ENCODE results near the gene NBPF1.
A peak's percentile ranks its signal among the peaks of the same experiment; 100 is the strongest.
"Not testable (repeated sequence)": the region's sequence is repeated elsewhere in the genome, so short reads cannot be mapped to it uniquely, and the experiment has no call there.

NBPF1 gene

DNA sequence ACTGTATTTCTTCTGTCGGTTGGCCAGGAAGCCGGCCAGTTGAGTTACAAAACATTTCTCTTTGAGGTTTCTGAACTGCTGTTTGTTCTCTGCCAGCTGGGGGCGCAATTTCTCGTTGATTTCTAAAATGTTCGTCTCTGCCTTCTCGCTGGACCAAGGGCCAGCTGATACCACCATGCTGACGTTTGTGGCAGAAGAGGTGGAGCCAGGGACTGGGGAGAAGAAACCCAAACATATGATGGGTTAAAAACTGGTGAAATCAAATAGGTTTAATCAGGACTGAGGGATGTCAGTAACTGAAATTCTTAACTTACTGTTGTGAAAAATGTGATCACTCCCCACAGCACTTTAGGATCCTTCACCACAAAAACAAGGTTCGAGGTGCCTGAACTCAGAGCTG, 21.5 kb downstream of the NBPF1 start:
- TF ChIP-seq, protein P1, sequence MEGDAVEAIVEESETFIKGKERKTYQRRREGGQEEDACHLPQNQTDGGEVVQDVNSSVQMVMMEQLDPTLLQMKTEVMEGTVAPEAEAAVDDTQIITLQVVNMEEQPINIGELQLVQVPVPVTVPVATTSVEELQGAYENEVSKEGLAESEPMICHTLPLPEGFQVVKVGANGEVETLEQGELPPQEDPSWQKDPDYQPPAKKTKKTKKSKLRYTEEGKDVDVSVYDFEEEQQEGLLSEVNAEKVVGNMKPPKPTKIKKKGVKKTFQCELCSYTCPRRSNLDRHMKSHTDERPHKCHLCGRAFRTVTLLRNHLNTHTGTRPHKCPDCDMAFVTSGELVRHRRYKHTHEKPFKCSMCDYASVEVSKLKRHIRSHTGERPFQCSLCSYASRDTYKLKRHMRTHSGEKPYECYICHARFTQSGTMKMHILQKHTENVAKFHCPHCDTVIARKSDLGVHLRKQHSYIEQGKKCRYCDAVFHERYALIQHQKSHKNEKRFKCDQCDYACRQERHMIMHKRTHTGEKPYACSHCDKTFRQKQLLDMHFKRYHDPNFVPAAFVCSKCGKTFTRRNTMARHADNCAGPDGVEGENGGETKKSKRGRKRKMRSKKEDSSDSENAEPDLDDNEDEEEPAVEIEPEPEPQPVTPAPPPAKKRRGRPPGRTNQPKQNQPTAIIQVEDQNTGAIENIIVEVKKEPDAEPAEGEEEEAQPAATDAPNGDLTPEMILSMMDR (IDR thresholded peaks at IDR 0.05; ENCODE audit: low read depth, low read length, missing control alignments) = peak; percentile 1
- H3K4me3 ChIP-seq (ENCODE audit: low read depth, low read length); DNase-seq (ENCODE audit: low read depth); in situ Hi-C loops (cut with HindIII; ENCODE audit: low sequenced_read_pairs): not testable (repeated sequence)

DNA sequence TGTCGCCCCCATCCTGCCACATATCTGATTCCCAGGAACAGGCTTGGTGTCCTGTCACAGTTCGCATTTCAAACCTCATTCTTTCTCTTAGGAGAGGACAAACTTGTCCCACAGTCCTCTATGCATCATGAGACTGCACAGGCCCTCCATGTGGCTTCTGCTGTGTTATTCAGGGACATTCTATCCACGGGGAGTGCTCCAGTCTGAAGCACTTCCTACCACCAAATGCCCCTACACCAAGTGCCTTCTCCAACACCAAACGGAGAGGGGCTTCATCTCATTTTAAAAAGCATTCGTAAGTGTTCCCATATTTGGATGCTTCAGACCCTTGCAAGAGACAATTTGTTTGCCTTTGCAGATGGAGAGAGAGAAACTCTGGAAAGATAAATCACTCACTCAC, 25.3 kb downstream of the NBPF1 start:
- H3K4me3 ChIP-seq (ENCODE audit: low read depth, low read length); DNase-seq (ENCODE audit: low read depth); in situ Hi-C loops (cut with HindIII; ENCODE audit: low sequenced_read_pairs): not testable (repeated sequence)

DNA sequence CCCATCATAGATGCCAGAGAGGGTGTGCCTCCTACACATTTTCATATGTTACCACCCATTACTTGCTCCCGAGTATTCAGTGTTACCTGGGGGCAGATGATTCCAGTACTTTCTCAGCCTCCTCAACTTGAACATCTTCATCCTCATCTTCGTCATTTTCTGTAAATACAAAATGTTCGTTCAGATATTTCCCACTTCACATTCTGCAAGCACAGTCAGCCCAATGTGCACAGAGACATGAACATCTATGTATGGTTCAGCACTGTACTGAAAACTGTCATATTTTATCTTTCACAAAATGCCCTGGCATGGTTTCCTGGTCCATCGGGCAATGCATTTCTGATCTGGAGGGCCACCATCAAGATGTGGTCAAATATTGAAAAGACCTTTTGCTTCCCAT, 25.7 kb downstream of the NBPF1 start:
- in situ Hi-C loops (cut with HindIII; ENCODE audit: low sequenced_read_pairs); DNase-seq (ENCODE audit: low read depth); H3K4me3 ChIP-seq (ENCODE audit: low read depth, low read length): not testable (repeated sequence)

DNA sequence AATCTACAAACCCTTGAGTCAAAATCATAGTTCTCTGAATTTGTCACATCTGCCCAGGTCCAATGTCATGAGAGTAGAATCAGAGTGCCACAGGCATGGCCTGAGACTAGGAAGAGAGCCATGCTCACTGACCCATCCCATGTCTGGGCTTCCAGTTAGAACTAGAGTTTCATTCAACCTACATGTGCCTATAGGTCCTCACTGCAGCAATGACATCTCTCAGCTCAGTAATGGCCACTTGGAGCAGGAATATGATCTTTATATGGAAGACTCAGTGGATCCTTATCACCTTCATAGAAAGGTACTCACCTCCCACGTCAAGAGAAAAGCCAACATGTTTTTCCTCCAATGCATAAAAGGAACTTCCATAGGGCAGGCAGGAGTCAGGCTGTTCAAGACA, 48.0 kb downstream of the NBPF1 start:
- DNase-seq (ENCODE audit: low read depth); in situ Hi-C loops (cut with HindIII; ENCODE audit: low sequenced_read_pairs); H3K4me3 ChIP-seq (ENCODE audit: low read depth, low read length): not testable (repeated sequence)

DNA sequence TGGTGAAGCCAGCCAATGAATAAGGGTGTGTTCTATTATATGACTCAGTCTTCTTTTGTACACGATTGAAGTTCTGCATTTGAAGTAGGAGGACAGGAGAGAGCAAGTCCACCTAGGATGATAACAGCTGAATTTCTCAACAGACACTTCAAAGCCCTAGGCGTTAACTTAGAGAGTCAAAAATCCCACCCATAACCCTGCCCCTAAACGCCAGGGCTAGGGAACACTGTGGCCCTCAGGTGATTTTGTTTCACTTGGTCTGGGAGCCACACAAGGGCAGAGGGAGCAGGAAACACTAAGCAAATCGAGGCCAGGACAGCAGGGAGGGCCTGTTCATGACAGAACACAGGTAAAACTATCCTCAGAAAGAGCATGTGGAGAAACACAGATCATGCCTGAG, 52.3 kb downstream of the NBPF1 start:
- H3K4me3 ChIP-seq (ENCODE audit: low read depth, low read length); in situ Hi-C loops (cut with HindIII; ENCODE audit: low sequenced_read_pairs); DNase-seq (ENCODE audit: low read depth): not testable (repeated sequence)

DNA sequence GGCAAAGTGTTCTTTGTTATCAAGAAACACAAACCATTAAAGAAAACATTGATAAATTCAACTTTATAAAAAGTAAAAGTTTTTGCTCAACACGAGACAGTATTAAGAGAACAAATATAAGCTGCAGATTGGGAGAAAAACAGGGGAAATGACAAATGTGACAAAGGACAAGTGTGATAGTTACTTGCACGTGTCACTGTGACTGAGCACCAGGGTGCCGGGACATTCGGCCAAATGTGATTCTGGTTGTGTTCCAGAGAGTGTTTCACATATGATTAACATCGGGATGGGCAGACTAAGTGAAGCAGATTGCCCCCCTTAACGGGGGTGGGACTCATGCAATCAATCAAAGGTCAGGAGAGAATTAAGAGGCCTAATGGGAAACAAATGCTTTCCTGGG, 52.9 kb downstream of the NBPF1 start:
- DNase-seq (ENCODE audit: low read depth); H3K4me3 ChIP-seq (ENCODE audit: low read depth, low read length); in situ Hi-C loops (cut with HindIII; ENCODE audit: low sequenced_read_pairs): not testable (repeated sequence)

DNA sequence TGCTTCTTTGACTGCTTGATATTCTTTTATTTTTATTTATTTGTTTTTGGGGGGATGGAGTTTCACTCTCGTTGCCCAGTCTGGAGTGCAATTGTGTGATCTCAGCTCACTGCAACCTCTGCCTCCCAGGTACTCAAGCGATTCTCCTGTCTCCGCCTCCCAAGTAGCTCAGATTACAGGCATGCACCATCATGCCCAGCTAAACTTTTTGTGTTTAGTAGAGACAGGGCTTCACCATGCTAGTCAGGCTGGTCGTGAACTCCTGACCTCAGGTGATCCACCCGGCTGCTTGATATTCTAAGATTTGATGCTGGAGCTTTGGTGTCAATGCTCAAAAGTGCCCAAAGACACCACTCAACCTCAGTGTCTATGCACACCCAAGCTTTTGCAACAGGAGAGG, 53.7 kb downstream of the NBPF1 start:
- H3K4me3 ChIP-seq (ENCODE audit: low read depth, low read length); in situ Hi-C loops (cut with HindIII; ENCODE audit: low sequenced_read_pairs); DNase-seq (ENCODE audit: low read depth): not testable (repeated sequence)

DNA sequence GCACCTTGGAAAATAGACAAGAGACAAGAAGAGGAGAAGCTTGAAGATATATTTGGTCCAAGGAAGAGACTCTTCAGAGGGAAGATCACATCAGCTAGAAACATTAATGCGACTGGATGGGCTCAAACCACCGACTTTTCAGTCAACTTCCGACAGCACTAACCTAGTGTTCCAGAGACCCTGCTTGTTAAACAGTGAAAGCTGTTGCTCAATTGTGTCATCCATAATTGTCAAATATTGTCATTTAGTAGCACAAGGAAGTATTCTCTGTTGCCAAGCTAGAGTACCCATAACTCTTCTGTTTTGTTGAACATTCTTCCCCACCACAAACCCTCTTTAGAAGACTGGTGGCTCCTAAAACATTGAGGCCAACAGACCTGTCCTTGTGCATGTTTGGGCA, 56.3 kb downstream of the NBPF1 start:
- in situ Hi-C loops (cut with HindIII; ENCODE audit: low sequenced_read_pairs); H3K4me3 ChIP-seq (ENCODE audit: low read depth, low read length); DNase-seq (ENCODE audit: low read depth): not testable (repeated sequence)

DNA sequence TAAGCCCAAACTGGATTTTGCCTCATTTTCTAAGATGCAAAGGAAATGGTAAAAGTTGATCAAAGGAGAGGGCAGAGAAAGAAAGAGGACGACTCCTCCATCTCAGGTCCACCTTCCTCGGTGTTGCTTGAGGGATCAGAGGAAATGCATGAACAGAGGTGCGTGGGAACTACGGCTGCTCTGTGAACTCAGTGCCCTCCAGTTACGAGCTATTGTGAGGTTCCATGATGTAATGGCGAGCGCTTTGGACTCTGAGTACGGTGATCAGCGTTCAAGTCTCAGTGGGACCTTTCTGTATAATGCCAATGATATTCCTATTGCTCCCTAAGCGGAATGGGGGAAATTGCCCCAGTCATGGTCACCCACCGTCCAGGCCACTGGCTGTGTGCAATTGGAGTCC, 60.1 kb downstream of the NBPF1 start:
- DNase-seq (ENCODE audit: low read depth); H3K4me3 ChIP-seq (ENCODE audit: low read depth, low read length); in situ Hi-C loops (cut with HindIII; ENCODE audit: low sequenced_read_pairs): not testable (repeated sequence)

DNA sequence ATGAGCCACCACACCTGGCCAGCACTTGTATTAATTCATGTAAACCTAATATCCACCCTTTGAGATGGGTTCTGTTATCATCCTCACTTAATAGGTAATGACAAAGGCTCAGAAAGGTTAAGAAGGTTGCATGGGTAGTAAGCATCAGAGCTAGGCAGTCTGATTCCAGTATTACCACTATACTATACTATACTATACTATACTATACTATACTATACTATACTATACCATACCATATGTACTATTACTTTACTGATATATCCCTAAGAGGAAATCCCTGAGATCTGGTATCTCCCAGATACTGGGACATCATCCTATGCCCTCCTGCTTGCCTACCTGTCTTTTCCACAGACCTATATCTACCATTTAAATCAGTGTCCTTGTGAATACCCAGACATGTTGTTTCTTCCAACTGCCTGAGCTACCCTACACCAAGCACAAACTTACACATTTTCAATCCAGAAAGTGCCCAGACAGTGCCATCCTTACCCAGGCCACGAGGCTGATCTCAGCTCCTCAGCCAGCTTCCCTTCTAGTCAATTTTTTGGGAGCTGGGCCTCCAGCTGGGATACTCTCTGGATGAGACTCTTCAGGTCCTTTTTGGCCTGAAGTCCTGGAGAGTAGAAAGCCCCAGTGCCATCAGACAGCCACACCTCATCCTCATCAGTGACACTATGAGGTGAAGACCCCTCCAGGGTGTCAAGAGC, 63.0 kb downstream of the NBPF1 start:
- in situ Hi-C loops (cut with HindIII; ENCODE audit: low sequenced_read_pairs); H3K4me3 ChIP-seq (ENCODE audit: low read depth, low read length); DNase-seq (ENCODE audit: low read depth): not testable (repeated sequence)

DNA sequence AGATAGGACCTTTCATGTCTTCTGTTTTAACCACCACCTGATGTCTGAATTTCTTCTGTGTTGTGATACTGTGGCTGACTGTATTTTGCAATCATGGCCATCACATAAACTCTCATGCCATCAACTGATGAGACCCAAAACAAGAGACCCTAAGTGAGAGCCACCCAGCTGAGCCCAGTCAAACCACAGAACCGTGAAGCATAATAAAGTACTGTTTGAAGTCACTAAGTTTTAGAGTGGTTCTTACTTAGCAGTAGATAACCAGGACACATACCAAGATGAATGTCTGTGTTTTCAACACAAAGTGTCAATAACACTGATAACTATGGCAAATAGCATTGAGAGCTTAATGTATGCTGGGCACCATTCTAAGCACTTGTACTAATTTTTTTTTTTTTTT, 63.8 kb downstream of the NBPF1 start:
- DNase-seq (ENCODE audit: low read depth); in situ Hi-C loops (cut with HindIII; ENCODE audit: low sequenced_read_pairs); H3K4me3 ChIP-seq (ENCODE audit: low read depth, low read length): not testable (repeated sequence)

DNA sequence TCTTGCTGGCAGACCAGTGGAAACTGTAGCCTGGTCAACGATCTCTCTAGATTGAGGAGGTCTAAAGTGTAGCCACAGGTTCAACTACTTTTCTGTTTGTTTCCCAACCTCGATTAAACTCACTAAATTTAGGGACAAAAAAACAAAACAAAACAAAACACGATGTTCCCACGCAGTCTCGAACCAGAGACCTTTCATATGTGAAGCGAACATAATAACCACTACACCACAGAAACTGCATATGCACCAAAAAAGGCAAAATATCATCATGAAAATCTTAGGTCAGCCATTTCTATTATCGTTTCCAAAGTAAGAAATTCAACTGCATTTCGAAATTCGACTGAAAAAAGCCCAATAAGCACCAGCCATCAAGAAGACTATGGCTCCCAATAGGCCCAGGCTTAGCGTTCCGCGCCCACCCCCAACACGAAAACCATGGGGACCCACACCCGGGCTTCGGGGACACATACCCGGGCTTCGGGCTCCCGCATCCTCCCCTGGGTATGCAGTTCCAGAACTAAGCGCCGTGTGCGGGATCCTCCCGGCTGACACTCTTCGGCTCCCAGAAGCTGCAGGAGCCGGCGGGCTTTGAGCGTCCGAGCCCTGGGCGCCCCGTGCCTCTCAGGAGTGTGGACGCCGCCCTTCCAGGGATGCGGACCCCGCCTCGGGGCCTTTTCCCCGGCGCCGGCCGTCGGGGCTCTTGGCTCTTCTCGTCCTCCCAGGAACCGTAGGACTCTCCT, 65.7 kb downstream of the NBPF1 start:
- in situ Hi-C loops (cut with HindIII; ENCODE audit: low sequenced_read_pairs); DNase-seq (ENCODE audit: low read depth); H3K4me3 ChIP-seq (ENCODE audit: low read depth, low read length): not testable (repeated sequence)

DNA sequence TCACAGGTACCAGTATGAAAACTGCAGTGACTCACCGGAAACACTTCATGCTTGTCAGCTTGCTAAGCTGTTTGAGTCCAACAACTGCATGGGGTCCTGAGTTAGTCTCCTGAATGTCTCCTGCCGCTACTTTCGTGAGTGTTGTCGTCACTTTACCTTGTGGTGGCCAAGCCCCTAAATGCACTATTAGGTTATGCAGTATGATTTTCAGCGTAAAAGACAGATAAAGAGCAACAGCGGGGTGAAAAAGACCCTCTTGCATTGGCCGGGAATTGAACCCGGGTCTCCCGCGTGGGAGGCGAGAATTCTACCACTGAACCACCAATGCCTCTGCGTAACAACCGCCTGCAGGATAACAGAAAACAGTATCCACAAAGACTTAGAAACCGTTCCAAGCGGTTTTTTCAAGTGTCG, 67.7 kb downstream of the NBPF1 start:
- H3K4me3 ChIP-seq (ENCODE audit: low read depth, low read length); in situ Hi-C loops (cut with HindIII; ENCODE audit: low sequenced_read_pairs): not testable (repeated sequence)
- peak; percentile 6 for DNase-seq (ENCODE audit: low read depth)

DNA sequence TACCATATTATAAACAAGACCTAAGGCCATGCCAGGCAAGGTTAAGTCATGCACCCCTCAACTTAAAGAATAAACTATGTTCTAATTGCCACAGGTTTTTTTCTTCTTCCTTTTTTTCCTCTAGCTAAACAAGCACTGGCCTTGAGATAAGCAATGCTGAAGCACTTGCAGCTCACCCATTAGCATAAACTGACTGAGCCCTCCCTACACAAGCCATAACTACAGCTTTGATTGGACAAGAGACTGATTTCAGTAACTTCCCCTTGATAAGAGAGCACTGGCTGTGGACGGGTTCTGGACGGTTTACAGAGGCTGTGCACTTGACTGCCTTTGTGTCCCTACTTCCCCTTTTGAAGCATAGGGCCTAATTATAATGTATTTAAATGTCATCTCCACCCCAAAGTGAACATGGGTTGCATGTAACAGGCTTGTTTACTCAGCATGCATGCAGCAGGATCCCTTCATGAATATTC, 72.9 kb downstream of the NBPF1 start:
- in situ Hi-C loops (cut with HindIII; ENCODE audit: low sequenced_read_pairs); DNase-seq (ENCODE audit: low read depth); H3K4me3 ChIP-seq (ENCODE audit: low read depth, low read length): not testable (repeated sequence)

DNA sequence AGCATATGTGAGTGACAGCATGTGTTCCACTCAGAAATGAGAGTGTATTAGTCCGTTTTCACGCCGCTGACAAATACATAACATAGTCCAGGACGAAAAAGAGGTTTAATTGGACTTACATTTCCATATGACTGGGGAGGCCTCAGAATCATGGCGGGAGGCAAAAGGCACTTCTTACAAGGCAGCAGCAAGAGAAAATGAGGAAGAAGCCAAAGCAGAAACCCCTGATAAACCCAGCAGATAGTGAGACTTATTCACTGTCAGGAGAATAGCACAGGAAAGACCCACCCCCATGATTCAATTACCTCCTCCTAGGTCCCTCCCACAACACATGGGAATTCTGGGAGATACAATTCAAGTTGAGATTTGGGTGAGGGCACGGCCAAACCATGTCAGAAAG, 75.8 kb downstream of the NBPF1 start:
- in situ Hi-C loops (cut with HindIII; ENCODE audit: low sequenced_read_pairs); H3K4me3 ChIP-seq (ENCODE audit: low read depth, low read length); DNase-seq (ENCODE audit: low read depth): not testable (repeated sequence)

DNA sequence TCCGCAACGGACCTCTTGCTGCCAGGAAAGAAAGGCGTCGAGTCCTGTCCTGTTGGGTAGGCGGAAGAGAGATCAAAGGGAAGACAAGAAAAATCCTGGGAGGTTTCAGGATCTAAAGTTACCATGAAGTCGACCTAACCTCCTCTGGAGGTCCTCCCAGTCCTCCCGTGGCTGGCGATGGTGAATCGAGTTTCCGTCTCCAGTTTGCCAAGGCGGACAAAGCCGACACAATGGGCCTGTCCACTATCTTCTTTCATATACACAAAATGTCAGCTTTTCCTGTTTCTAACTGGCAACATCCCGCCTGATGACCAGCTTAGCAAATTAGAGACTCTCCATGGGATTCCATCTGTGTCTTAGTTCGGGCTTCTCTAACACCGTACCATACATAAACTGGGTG, 76.6 kb downstream of the NBPF1 start:
- in situ Hi-C loops (cut with HindIII; ENCODE audit: low sequenced_read_pairs); DNase-seq (ENCODE audit: low read depth); H3K4me3 ChIP-seq (ENCODE audit: low read depth, low read length): not testable (repeated sequence)

DNA sequence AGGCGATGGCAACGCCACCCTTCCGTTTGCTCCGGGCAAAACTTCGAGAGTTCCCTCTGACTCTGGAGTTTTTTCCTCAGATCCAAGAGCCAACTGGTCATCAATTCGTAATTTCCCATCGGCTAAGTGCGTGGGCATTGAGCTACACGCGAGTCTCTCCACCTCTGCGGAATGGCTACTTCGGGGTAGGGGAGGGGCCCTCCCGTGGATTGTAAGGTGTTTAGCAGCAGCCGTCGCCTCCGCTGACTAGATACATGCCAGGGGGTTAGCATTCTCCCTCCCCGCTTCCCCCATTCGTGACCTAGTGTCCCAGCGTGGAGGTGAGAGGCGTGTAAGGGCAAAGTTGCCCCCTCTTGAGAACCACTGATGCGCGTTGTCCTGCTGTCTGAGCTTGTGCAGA, 77.5 kb downstream of the NBPF1 start:
- H3K4me3 ChIP-seq (ENCODE audit: low read depth, low read length); in situ Hi-C loops (cut with HindIII; ENCODE audit: low sequenced_read_pairs); DNase-seq (ENCODE audit: low read depth): not testable (repeated sequence)
